HepG2 (cell line): ENCODE measurements around the gene CMPK1. TPM values are rescaled to one million over a fixed set of nuclear protein-coding genes. Genes with fewer than 3 reads are reported as not detected.
A peak's percentile ranks its signal among the peaks of the same experiment; 100 is the strongest.

Source experiments
- ATF1 ChIP-seq: IDR thresholded peaks from 2 replicates; pipeline ENCODE4 v1.6.1; 2016; ENCODE audit warnings: mild to moderate bottlenecking, control low read depth
- ETV6 ChIP-seq: sonication (generic); formaldehyde crosslinking; conservative IDR thresholded peaks from 2 replicates; pipeline ENCODE4 v1.4.0; 2020; ENCODE audit warnings: missing genetic modification reagents
- HNRNPK ChIP-seq: fragments of 200-400 bp; formaldehyde crosslinking; IDR thresholded peaks from 2 replicates; pipeline ENCODE4 v1.6.1; 2018; ENCODE audit warnings: low read length, low read depth, moderate library complexity, mild to moderate bottlenecking; ENCODE audit not compliant: poor library complexity, severe bottlenecking
- KLF6 ChIP-seq: IDR thresholded peaks from 2 replicates; pipeline ENCODE4 v1.8.0; 2016; ENCODE audit warnings: missing biosample characterization, missing genetic modification reagents
- MED1 ChIP-seq: sonication (generic); formaldehyde crosslinking; IDR thresholded peaks from 2 replicates; pipeline ENCODE4 v1.4.0; 2020; ENCODE audit warnings: missing genetic modification reagents
- MYC ChIP-seq: sonication (generic); formaldehyde crosslinking; IDR thresholded peaks from 2 replicates; pipeline ENCODE4 v1.9.0; 2021; ENCODE audit warnings: missing genetic modification reagents, borderline replicate concordance
- NR1H2 ChIP-seq: sonication (generic); formaldehyde crosslinking; IDR thresholded peaks from 2 replicates; pipeline ENCODE4 v1.8.1; 2022; ENCODE audit warnings: low read depth, missing genetic modification reagents, borderline replicate concordance
- PAXIP1 ChIP-seq: sonication (generic); formaldehyde crosslinking; conservative IDR thresholded peaks from 2 replicates; pipeline ENCODE4 v1.4.0; 2020; ENCODE audit warnings: mild to moderate bottlenecking, missing genetic modification reagents, moderate library complexity
- POGZ ChIP-seq: sonication (generic); formaldehyde crosslinking; IDR thresholded peaks from 2 replicates; pipeline ENCODE4 v1.4.0; 2020; ENCODE audit warnings: mild to moderate bottlenecking, missing genetic modification reagents
- ZNF230 ChIP-seq: sonication (generic); formaldehyde crosslinking; IDR thresholded peaks from 2 replicates; pipeline ENCODE4 v1.4.0; 2020; ENCODE audit warnings: mild to moderate bottlenecking, missing genetic modification reagents
- ZNF468 ChIP-seq: sonication (generic); formaldehyde crosslinking; IDR thresholded peaks from 2 replicates; pipeline ENCODE4 v1.8.0; 2022; ENCODE audit warnings: mild to moderate bottlenecking, moderate library complexity, missing genetic modification reagents
- ZNF574 ChIP-seq: sonication (generic); formaldehyde crosslinking; IDR thresholded peaks from 2 replicates; pipeline ENCODE4 v1.4.0; 2020; ENCODE audit warnings: missing genetic modification reagents
- ZNF781 ChIP-seq: sonication (generic); formaldehyde crosslinking; IDR thresholded peaks from 2 replicates; pipeline ENCODE4 v1.5.1; 2020; ENCODE audit warnings: borderline replicate concordance, mild to moderate bottlenecking, missing genetic modification reagents; ENCODE audit errors: not compliant biosample characterization
- ZSCAN30 ChIP-seq: sonication (generic); formaldehyde crosslinking; IDR thresholded peaks from 2 replicates; pipeline ENCODE4 v1.5.0; 2020; ENCODE audit warnings: mild to moderate bottlenecking, missing genetic modification reagents
- polyA plus RNA-seq, 8 experiments: library from polyadenylated mRNA; depleted of rRNA in 3 of 8; stranded (reverse) in 7 of 8; unstranded in 1 of 8; fragments of >200 nt; fragmentation: Illumina TruSeq in 4 of 8; extraction: Trizol in 4 of 8; gene quantifications; 2 replicates each; pipeline versions ENCODE4 v1.2.1 to v1.2.3, GENCODE V29; 2011 to 2016; ENCODE audit warnings: low read depth in 4 of 8, missing spikeins in 1 of 8, mixed read lengths in 1 of 8; ENCODE audit not compliant: insufficient read depth in 1 of 8
- total RNA-seq, 5 experiments: library from RNA; depleted of rRNA; stranded (reverse); fragments of >200 nt; fragmentation: Illumina TruSeq; extraction: Trizol; gene quantifications; 2 replicates each; pipeline ENCODE4 v1.2.3, GENCODE V29; 2016; ENCODE audit warnings: low read depth in 1 of 5
- TF ChIP-seq, protein P1 (sequence below): sonication (generic); formaldehyde crosslinking; IDR thresholded peaks from 2 replicates; pipeline ENCODE4 v1.9.0; 2022; ENCODE audit warnings: missing genetic modification reagents, mild to moderate bottlenecking, borderline replicate concordance
- TF ChIP-seq, protein P2 (sequence below): sonication (generic); formaldehyde crosslinking; IDR thresholded peaks from 2 replicates; pipeline ENCODE4 v1.8.0; 2022; ENCODE audit warnings: low read depth, missing genetic modification reagents
- TF ChIP-seq, protein P3 (sequence below): sonication (generic); formaldehyde crosslinking; IDR thresholded peaks from 2 replicates; pipeline ENCODE4 v1.4.0; 2020; ENCODE audit warnings: missing genetic modification reagents

CMPK1 gene
- total and polyA plus RNA-seq, 2 of the 13 experiments (the other 11 are each of a cell fraction or from before 2014, with no cell fraction given) = 38.3 to 92.0 TPM

- TF ChIP-seq, protein P1, sequence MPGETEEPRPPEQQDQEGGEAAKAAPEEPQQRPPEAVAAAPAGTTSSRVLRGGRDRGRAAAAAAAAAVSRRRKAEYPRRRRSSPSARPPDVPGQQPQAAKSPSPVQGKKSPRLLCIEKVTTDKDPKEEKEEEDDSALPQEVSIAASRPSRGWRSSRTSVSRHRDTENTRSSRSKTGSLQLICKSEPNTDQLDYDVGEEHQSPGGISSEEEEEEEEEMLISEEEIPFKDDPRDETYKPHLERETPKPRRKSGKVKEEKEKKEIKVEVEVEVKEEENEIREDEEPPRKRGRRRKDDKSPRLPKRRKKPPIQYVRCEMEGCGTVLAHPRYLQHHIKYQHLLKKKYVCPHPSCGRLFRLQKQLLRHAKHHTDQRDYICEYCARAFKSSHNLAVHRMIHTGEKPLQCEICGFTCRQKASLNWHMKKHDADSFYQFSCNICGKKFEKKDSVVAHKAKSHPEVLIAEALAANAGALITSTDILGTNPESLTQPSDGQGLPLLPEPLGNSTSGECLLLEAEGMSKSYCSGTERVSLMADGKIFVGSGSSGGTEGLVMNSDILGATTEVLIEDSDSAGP (CRISPR knock-in tag) = peak; percentile 75; the same call in 1 of the 2 replicates
- no peak for TF ChIP-seq ZNF468
- TF ChIP-seq KLF6 = peak; percentile 1
- TF ChIP-seq, protein P2, sequence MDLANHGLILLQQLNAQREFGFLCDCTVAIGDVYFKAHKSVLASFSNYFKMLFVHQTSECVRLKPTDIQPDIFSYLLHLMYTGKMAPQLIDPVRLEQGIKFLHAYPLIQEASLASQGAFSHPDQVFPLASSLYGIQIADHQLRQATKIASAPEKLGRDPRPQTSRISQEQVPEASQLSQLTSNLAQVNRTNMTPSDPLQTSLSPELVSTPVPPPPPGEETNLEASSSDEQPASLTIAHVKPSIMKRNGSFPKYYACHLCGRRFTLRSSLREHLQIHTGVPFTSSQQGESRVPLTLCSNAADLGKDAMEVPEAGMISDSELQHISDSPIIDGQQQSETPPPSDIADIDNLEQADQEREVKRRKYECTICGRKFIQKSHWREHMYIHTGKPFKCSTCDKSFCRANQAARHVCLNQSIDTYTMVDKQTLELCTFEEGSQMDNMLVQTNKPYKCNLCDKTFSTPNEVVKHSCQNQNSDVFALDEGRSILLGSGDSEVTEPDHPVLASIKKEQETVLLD = peak; percentile 57; the same call in 1 of the 2 replicates
- peak; percentile 77 for TF ChIP-seq PAXIP1 (CRISPR knock-in tag)
- TF ChIP-seq ZSCAN30 (CRISPR knock-in tag) = 0 out of 2 replicates have a peak, but pooled peaks have one; percentile 77
- TF ChIP-seq ZNF574 = peak; percentile 71
- no peak for TF ChIP-seq POGZ (CRISPR knock-in tag)
- TF ChIP-seq MED1 (CRISPR knock-in tag) = peak; percentile 75; the same call in 1 of the 2 replicates
- peak; percentile 44 for TF ChIP-seq ZNF230 (CRISPR knock-in tag)
- 0 out of 2 replicates have a peak, but pooled peaks have one; percentile 45 for TF ChIP-seq NR1H2
- TF ChIP-seq HNRNPK = peak; percentile 16
- peak; percentile 31; the same call in 1 of the 2 replicates for TF ChIP-seq ETV6 (CRISPR knock-in tag)
- TF ChIP-seq, protein P3, sequence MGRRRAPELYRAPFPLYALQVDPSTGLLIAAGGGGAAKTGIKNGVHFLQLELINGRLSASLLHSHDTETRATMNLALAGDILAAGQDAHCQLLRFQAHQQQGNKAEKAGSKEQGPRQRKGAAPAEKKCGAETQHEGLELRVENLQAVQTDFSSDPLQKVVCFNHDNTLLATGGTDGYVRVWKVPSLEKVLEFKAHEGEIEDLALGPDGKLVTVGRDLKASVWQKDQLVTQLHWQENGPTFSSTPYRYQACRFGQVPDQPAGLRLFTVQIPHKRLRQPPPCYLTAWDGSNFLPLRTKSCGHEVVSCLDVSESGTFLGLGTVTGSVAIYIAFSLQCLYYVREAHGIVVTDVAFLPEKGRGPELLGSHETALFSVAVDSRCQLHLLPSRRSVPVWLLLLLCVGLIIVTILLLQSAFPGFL (CRISPR knock-in tag) = 0 out of 2 replicates have a peak, but pooled peaks have one; percentile 49
- TF ChIP-seq MYC (CRISPR knock-in tag) = peak; percentile 82
- 0 out of 2 replicates have a peak, but pooled peaks have one; percentile 27 for TF ChIP-seq ATF1 (CRISPR knock-in tag)
- TF ChIP-seq ZNF781 = peak; percentile 68
These were observed 553 bp downstream of the CMPK1 start (continued) for GRCh38 chr1:47333922-47334764.
